ENCODE data around the gene BCR.
A peak's percentile ranks its signal among the peaks of the same experiment; 100 is the strongest.
"Not testable (repeated sequence)": the region's sequence is repeated elsewhere in the genome, so short reads cannot be mapped to it uniquely, and the experiment has no call there.

Gene BCR

DNA sequence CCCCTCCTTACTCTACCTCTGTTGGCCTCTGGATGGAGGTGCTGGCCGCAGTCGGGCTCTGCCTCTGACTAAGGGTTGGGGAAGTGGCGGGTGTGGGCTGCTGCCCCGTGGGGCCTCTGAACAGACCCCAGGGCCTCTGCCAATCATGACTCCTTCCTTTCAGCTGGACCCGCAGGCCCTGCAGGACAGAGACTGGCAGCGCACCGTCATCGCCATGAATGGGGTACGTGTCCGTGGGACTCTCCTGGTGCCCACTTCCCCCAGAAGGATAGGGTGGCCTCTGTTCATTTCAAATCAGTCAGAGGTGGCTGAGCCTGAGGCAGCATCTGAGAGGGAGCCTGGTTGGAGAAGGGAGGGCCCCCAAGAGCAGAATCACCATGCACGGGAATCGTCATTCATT, 129.0 kb downstream of the BCR start:
- not testable (repeated sequence) for DNase-seq (ENCODE audit: low spot score); FAIRE-seq

GRCh38 chr22:23310443-23311097, 130.3 kb downstream of the BCR start:
- FAIRE-seq; DNase-seq (ENCODE audit: low spot score): not testable (repeated sequence)

- DNase-seq (ENCODE audit: low spot score); FAIRE-seq: not testable (repeated sequence)
Measured at GRCh38 chr22:23311635-23312420, 131.5 kb downstream of the BCR start.

DNA sequence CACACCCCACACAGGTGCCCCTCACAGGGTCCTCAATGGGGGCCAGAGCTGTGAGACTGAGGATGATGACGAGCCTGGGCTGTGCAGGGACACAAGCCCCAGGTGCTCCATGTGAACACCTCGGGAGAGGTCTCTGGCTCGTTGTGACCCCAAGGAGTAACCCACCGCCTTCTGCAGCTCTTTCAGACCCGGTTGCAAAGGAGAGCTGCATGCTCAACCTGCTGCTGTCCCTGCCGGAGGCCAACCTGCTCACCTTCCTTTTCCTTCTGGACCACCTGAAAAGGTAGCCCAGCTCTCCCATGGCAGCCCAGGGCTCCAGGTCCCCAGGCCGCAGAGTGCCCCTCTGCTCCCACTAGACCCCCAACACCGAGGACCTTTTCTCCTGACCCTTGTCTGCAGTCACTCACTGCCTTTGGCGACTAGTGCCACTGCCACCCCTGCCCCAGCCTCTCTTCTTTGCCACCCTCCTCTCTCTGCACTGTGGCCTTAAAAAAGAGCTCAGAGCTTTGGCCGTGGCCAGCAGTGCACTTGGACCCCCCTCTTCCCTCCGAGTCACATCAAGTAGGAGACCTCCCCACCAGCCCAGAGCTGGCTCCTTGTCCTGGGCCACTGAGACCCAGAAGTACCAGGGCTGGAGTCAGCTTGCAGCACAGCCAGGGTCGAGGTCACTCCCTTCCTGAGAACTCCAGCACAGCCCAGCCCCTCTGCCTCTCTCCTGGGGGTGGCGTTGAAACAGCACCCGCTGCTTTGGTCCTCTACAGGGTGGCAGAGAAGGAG, 133.7 kb downstream of the BCR start:
- FAIRE-seq = no peak

GRCh38 chr22:23315341-23315917, 135.1 kb downstream of the BCR start:
- DNase-seq (ENCODE audit: low spot score) = peak; percentile 79
- no peak for FAIRE-seq

More for the DNA sequence above, 133.7 kb downstream of the BCR start:
- DNase-seq (ENCODE audit: low spot score) = no peak

- DNase-seq (ENCODE audit: low spot score); FAIRE-seq: not testable (repeated sequence)
Measured at GRCh38 chr22:23316596-23316995, 136.3 kb downstream of the BCR start.

GRCh38 chr22:23318316-23318715, 138.0 kb downstream of the BCR start:
- not testable (repeated sequence) for FAIRE-seq; DNase-seq (ENCODE audit: low spot score)

GRCh38 chr22:23322497-23323080, 142.3 kb downstream of the BCR start:
- DNase-seq (ENCODE audit: low spot score); FAIRE-seq: not testable (repeated sequence)

DNA sequence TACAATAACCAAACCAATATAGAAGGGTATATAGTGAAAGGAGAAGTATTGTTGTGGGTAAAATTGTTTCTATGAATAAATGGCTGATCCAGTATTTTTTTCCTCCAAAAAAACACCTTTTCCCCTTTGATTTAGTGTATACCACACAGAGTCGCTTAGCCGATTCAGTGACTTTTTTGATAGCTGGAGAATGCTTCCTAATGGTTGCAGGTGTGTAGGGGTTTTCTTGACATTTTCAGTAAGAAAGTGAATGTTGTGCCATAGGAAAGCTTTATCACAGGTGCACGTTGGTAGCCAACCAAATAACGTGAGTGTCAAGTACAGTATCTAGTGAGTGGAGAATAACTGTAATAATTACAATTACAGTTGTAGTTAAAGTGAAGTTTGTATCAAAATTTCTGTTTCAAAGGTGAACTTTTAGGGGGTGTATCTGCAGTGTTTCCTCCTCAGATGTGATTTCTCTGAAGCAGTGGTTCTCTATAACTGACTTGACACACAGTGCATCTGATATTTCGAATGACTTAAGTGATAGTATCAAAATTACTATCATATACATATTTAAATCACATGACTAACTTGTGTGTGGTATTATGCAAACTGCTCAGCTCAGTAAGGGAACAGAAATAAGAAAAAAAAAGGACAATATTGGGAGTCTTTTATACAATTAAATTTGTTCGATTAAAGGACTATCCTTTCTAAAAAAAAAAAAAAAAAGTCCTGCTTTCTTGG, 143.8 kb downstream of the BCR start:
- DNase-seq (ENCODE audit: low spot score); FAIRE-seq: not testable (repeated sequence)

DNA sequence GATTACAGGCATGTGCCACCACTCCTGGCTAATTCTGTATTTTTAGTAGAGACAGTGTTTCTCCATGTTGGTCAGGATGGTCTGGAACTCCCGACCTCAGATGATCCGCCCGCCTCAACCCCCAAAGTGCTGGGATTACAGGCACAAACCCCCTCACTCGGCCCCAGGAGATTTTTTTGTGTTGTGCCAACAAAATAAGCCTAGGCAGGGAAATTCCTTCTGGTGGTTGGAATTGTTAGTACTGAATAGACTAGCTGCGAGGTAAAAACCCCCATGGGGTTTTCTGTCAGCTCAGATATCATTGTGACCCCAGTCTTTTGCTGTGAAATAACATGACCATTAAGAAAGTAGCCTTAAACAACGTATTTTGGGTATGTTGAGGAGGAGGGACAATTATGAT, 144.9 kb downstream of the BCR start:
- DNase-seq (ENCODE audit: low spot score) (no peak), FAIRE-seq (no peak)

GRCh38 chr22:23333822-23334221, 153.5 kb downstream of the BCR start:
- not testable (repeated sequence) for DNase-seq (ENCODE audit: low spot score); FAIRE-seq

DNA sequence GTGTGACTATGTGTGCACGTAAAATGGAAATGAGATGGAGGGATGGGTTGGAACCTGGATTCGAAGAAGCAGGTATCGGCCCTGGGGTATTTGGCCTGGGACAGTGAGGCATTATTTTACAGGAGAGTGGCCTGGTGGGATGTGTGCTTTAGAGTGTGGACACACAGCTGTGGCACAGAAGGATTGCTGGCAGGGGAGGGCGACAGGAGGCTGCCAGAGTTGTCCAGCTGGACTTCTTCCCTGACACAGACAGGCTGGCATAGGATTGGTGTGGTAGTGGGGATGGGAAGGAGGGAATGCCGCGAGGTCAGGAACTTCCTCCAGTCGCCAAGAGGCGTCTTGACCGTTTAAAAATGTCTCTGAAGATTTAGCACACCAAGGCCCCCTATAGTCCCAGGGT, 157.4 kb downstream of the BCR start:
- not testable (repeated sequence) for DNase-seq (ENCODE audit: low spot score); FAIRE-seq

- not testable (repeated sequence) for FAIRE-seq; DNase-seq (ENCODE audit: low spot score)
Measured at GRCh38 chr22:23341942-23342695, 161.8 kb downstream of the BCR start.

GRCh38 chr22:23351321-23351720, 171.0 kb downstream of the BCR start:
- DNase-seq (ENCODE audit: low spot score) = no peak
- FAIRE-seq = no peak

DNA sequence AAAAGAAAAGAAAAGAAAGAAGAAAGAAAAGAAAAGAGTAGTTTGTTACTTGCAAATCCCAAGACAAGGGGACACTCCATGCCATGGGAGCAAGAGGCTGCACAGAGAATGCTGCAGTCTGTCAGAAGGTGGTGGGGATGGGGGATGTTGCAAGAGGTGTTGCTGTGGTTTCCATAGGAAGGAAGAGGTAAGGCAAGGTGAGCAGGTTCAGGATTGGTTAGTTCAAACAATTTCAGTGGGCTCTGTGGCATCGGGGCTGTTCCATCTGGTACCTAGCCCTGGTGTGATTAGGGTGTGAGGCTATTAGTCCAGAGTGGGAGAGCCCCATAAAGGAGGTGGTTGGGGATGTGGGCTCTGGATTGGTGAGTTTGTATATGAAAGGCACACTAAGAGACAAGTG, 172.7 kb downstream of the BCR start:
- DNase-seq (ENCODE audit: low spot score) (no peak), FAIRE-seq (no peak)

DNA sequence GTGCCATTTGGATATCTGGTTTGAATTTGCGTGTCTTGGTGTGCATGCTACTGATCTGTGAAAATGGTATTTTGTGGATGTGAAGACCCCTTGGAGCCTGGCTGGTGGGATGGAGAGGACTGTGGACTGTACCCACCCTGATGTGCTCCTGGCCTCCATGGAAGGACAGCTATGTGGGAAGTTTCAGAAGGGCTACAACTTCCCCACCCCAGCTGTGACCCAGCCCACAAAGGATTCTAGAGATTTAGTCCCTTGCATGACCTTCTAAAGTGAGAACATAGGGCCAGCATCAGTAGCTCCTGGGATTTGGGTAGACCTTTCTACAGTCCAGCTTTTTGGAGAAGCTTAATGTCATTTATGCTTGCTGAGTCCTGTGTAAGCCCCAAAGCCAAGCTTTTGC, 173.4 kb downstream of the BCR start:
- FAIRE-seq (no peak), DNase-seq (ENCODE audit: low spot score) (no peak)

DNA sequence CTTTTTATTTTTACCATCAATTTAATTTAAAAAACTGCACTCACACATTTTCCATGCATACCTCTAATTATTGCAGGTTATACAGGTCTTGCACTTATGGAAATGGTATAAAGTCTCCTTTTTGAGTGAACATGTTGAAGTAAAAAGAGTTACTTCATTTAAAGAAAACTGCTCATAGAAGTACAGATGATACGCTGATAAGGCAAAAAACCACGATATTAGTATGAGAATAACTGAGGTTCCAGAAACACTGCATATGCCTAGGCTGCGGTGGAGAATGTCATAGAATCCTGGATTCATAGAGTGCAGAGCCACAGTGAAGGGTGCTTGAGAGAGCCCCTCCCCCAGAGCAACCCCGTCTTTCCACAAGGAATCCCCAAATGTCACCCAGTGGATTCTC, 175.8 kb downstream of the BCR start:
- no peak for FAIRE-seq
- DNase-seq (ENCODE audit: low spot score) = no peak

DNA sequence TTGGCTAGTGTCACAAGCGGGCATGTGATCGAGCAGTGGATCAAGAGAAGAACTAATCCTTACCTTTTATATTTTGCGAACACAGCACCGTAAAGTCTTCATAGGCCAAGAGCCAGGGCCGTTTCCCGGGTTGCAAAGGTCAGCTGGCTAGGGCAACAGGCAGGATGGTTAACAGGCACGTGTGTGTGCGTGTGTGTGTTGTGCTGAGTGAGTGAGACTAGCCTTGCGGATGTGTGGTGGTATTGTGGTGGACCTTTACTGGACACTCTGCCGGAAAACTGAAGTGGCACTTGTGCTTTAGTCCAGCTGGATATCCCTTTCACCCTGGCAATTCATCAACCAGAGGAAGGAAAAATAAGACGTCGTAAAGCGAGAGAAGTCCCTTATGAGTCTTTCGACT, 176.7 kb downstream of the BCR start:
- DNase-seq (ENCODE audit: low spot score) (no peak), FAIRE-seq (peak; percentile 81)

DNA sequence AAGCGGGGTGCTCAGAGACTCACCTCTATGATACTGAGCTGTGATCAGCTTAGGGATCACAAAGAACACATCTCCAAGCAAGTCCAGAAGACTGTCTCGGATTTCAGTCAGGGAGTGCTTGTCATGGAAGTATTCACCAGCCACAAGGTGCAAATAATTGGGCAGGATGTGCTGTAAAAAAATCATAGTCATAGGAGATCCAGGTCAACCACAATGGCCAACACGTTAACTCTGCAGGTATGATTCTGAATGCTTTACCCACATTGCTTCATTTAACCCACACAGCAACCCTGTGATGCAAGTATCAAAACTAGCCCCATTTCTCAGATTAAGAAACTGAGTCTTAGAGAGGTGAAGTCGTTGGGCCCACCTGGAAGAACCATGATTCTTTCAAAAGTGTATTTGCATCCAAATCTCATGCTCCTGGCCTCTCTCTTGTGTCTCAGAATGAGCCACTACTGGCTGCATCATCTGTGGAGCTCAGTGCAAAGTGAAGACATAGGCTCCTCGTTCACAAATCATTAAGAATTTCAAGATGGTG, 179.3 kb downstream of the BCR start:
- peak; percentile 65 for FAIRE-seq

More for the DNA sequence above, 179.3 kb downstream of the BCR start:
- DNase-seq (ENCODE audit: low spot score) = no peak

All from urothelium cell line (cell line).